GM21447 (cell line): Measurements from ENCODE around the gene OR13C5.

Source experiments
- ATAC-seq: cut with Tn5 transposase; IDR thresholded peaks from one replicate; pipeline ENCODE4 v1.9.1; 2021; ENCODE audit not compliant: unreplicated experiment

Gene OR13C5

DNA sequence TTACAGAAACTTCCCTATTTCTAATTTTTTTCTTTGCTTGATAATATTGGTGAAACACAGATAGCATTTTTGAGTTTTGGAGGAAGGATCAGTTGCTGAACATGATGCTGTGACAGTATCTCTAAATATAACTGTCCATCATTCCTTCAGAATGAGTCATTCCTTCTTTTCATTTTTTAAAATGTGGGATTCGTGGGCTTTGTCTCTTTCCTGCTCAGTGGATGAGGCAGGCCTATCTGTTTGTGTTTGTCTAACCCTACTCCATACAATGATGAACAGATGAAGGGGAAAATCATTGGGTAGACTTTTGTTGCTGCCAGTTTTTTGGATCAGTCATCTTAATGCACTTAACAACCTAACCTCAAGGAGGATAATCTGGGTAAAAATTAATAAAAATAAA, 46.0 kb downstream of the OR13C5 start:
- ATAC-seq, result no peak
